ENCODE results near the gene ZFP36L2. TPM values are rescaled to one million over a fixed set of nuclear protein-coding genes. Genes with fewer than 3 reads are reported as not detected.
A peak's percentile ranks its signal among the peaks of the same experiment; 100 is the strongest.

ZFP36L2 gene
- total and polyA plus RNA-seq, 9 of the 15 experiments (the other 6 are each of a cell fraction or from before 2014, with no cell fraction given) = 4.1 to 60.6 (median 20.3) TPM

DNA sequence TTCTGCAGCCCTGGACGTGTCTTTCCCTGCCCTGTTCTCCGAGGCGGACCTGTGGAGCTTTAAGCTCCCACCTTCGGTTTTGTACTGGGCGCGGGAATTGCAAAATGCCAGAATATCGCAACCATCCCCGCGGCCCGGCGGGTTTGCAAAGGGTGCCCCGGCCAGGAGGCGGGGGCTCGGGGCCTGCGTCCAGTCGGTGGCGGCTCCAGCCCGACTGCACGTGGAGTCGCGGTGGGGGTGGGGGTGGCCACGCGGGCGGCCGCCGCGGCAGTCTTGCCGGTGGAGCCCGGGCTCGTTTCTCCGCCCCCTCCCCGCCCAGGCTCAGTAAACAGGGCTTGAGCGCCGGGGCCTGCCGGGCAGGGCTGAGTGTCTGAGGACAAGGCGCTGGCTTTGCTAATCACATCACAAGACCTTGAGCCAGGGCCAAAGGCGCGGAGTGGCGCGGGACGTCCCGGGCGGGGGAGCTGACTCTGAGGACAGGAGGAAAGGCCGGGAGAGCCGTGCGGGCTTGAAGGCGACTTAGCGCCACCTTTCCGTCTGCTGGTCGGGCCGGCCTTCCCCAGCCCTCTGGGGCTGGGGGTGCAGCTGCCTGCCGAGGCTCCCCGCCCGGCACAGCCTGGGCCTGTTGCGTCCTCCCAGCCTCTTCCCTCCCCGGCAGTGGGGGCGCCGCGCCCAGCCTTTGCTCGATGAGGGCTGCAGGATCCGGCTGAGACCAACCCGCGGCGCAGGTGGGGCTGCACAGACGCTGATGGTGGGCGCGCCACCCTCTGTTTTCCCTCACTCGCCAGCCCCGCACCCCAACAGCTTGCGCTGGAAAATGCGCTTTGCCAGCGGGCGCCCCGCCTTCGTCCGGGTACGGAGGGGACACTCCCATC lies 786 bp upstream of the ZFP36L2 start (continued):
- TF ChIP-seq ZBTB33 (CRISPR knock-in tag; IDR thresholded peaks at IDR 0.05) (peak; percentile 21; the same call in 1 of the 2 replicates), HIVEP1 (CRISPR knock-in tag; IDR thresholded peaks at IDR 0.05) (no peak; the same call in 1 of the 2 replicates), EWSR1 (IDR thresholded peaks at IDR 0.05; ENCODE audit: borderline replicate concordance, low read depth, partially characterized antibody) (no peak), TSHZ1 (CRISPR knock-in tag; IDR thresholded peaks at IDR 0.05) (no peak), MAFK (IDR thresholded peaks at IDR 0.05; ENCODE audit: low read length) (no peak), EP400 (IDR thresholded peaks at IDR 0.05) (no peak), U2AF1 (optimal IDR thresholded peaks at IDR 0.05; ENCODE audit: low read depth, low read length) (no peak), ZNF324 (CRISPR knock-in tag; IDR thresholded peaks at IDR 0.05) (no peak), RBM25 (IDR thresholded peaks at IDR 0.05; ENCODE audit: low read depth, low read length, severe bottlenecking) (no peak), MIER1 (IDR thresholded peaks at IDR 0.05; ENCODE audit: low read depth) (no peak), THAP12 (CRISPR knock-in tag; IDR thresholded peaks at IDR 0.05) (no peak)
- TF ChIP-seq, protein P1, sequence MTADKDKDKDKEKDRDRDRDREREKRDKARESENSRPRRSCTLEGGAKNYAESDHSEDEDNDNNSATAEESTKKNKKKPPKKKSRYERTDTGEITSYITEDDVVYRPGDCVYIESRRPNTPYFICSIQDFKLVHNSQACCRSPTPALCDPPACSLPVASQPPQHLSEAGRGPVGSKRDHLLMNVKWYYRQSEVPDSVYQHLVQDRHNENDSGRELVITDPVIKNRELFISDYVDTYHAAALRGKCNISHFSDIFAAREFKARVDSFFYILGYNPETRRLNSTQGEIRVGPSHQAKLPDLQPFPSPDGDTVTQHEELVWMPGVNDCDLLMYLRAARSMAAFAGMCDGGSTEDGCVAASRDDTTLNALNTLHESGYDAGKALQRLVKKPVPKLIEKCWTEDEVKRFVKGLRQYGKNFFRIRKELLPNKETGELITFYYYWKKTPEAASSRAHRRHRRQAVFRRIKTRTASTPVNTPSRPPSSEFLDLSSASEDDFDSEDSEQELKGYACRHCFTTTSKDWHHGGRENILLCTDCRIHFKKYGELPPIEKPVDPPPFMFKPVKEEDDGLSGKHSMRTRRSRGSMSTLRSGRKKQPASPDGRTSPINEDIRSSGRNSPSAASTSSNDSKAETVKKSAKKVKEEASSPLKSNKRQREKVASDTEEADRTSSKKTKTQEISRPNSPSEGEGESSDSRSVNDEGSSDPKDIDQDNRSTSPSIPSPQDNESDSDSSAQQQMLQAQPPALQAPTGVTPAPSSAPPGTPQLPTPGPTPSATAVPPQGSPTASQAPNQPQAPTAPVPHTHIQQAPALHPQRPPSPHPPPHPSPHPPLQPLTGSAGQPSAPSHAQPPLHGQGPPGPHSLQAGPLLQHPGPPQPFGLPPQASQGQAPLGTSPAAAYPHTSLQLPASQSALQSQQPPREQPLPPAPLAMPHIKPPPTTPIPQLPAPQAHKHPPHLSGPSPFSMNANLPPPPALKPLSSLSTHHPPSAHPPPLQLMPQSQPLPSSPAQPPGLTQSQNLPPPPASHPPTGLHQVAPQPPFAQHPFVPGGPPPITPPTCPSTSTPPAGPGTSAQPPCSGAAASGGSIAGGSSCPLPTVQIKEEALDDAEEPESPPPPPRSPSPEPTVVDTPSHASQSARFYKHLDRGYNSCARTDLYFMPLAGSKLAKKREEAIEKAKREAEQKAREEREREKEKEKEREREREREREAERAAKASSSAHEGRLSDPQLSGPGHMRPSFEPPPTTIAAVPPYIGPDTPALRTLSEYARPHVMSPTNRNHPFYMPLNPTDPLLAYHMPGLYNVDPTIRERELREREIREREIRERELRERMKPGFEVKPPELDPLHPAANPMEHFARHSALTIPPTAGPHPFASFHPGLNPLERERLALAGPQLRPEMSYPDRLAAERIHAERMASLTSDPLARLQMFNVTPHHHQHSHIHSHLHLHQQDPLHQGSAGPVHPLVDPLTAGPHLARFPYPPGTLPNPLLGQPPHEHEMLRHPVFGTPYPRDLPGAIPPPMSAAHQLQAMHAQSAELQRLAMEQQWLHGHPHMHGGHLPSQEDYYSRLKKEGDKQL (CRISPR knock-in tag; IDR thresholded peaks at IDR 0.05; ENCODE audit: borderline replicate concordance) = no peak

Measured in K562 (cell line).